HG03520 (cell line): ENCODE measurements around the gene KRT33B.

ENCODE experiments used
- ATAC-seq: cut with Tn5 transposase; IDR thresholded peaks from one replicate; pipeline ENCODE4 v1.9.1; 2021; ENCODE audit warnings: mild to moderate bottlenecking, moderate library complexity; ENCODE audit not compliant: unreplicated experiment

The KRT33B gene

DNA sequence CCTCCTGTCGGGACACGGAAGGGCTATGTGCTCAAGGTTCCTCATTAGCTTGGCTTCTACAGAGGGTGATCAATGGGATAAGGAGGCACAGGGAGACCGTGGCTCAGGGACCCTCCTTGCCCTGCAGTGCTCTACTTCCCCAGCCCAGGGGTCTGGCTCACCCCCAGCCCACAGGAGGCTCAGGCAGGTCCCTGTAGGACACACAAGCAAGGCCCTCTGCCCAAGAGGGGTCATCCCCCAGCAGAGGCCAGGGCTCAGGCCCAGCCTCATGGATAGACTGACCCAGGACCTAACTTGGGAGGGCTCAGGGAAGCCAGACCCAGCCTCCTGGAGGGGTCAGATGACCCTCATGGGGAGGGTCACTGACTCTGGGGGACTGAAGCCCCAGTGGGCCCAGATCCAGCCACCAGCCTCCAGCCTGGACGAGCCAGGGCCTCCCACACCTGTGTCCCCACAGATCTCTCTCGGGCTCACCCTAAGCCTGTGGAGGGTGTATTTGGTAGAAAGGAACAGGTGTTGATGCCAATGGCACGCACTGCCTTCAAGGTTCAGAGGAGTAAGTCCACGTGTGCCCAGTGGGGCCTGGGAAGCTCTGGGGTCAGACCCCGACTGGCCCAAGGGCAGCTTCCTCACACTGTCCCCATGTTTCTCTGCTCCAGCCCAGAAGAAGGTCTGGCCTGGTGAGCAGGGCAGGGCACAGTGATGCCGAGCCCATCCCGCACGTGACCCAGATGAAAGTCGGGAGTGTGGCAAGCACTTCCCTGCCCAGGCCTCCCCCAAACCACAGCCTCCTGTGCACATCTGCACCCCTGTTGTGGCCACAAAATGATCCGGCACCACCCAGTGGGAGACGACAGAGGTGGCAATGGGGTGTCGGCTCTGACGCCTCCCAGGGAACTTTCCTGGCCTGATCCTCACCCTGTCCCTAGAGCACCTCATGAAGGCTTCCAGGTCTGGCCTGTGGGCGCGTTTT, 43.2 kb downstream of the KRT33B start:
- ATAC-seq, result no peak

DNA sequence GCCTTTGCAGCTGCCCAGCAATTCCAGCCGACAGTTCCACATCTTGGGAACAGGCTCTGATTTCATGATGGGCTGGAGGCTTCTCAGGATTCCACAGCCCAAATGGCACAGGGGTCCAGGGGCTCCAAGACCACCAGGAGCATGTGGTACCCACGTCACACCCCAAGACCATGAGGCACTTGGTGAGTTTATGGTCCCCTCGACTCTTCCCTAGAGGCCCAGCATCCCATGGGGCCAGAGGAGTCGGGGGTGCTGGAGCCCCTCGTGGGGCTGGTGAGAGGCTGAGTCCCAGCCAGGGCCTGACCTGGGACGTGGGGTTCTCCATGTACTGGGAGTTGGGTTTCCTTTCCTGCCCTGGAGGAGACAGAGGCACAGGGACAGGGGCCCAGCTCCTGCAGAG, 44.0 kb downstream of the KRT33B start:
- no peak for ATAC-seq

- ATAC-seq, result no peak
These were observed 44.5 kb downstream of the KRT33B start for GRCh38 chr17:41325126-41325525.

DNA sequence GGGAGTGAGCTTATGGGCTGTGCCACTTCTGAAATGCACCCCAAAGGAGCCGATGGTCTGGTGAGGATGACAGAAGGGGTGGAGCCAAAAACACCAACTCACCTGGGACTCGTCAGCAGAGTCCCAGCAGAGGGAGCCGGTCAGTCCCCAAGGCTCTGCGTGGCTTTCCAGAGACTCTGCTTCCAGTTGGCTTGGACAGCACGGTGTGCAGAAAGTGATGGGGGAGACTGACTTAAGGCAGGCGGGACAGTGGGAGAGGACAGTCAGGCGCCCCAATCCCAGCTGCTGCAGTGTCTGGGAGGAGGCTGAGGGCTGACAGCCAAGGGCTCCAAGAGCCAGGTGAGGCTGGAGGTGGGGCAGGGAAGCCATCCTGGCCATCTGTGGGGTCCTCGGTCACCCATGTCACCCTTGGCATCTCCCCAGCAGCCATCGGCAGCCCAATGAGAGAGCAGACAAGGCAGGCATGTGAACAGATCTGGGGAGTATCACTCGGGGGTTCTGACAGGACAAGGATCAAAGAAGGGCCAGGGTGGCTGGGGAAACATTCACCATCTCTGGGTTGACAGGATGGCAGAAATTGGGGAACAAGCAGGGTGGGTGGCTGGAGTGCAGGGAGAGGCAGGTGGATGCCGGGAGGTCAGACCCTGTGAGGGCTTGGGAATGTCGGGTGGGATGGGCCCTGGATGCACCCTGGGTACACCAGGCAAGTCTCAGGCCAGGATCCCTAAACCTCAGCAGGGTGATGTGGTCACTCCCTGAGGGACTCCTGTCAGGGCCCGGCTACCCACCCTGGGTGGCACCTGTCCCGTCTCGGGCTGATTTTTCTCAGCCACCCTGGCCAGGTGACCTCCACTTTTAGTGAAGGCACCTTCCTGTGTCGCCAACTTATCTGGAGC, 45.2 kb downstream of the KRT33B start:
- ATAC-seq, result no peak

DNA sequence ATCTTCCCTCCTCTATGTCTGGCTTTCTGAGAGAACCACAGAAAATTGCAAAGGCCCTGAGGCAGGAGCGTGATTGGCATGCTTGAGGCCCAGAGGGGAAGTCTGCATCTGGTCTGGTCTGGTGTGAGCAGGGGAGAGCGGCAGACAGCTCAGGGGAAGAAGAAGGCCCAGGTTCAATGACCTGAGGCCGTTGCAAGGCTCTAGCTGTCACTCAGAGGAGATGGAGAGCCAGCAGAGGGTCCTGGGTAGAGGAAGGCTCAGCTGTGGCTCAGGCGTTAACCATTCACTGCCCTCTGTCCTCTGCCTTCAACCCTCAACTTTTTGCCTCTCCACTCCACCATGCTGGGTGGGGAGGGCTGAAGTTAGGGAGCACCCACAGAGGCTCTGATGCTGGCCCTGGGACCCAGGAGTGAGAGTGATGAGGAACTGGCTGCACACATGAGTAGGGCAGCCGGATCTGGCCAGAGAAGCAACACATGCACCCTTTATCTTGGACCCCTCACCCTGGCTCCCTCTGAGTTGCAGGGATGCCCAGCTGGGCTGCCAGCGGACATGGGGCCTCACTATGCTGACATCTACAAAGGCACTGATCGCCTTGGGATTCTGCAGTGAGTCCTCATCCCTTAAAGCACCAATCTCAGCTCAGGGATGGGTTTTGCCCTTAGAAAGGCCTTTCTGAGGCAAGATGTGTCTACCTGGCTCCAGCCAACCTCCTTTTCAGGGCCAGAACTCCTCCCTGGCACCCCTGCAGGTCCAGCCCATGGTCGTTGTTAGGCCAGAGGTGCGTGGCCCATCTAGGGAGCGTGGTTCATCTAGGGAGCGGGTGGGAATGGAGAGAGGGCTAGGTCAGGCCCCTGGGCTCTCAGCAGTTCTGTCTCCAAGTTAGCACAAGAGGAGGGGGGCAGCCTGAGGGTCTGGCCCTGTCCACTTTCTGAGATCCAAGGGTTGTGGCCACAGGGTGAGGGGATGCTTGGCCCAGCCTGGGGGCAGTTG, 46.4 kb downstream of the KRT33B start:
- no peak for ATAC-seq

DNA sequence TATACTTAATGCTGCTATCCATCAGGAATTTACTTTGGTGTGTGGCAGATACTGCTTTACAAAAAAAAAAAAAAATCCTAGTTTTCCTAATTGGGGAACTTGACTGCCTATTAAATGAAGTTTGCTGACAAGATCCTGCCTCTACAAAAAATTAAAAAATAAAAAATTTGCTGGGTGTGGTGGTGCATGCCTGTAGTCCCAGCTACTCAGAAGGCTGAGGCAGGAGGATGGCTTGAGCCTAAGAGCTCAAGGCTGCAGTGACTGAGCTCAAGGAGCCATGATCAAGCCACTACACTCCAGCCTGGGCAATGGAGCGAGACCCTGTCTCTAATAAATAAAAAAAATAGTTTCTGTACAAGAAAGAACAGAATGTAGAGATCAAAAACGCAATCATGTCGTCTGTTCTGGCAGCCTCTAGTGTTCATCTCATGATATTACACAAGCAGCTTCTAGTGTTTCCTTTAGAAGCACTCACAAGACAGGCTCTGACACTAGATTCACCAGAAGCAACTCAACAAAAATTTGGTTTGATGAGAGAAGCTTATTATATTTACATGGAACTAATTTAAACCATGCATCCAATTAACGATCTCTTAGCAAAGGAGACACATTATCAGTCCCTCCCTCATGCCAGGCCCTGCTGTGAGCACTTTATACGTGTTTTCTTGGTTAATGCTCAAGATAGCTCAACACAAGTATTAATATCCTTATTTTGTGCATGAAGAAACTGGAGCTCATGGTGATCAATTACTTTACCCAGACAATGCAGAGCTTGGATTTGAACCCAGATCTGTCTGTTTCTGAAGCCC, 47.3 kb downstream of the KRT33B start:
- ATAC-seq, result no peak

- no peak for ATAC-seq
These were observed 51.4 kb downstream of the KRT33B start for GRCh38 chr17:41318231-41318630.

DNA sequence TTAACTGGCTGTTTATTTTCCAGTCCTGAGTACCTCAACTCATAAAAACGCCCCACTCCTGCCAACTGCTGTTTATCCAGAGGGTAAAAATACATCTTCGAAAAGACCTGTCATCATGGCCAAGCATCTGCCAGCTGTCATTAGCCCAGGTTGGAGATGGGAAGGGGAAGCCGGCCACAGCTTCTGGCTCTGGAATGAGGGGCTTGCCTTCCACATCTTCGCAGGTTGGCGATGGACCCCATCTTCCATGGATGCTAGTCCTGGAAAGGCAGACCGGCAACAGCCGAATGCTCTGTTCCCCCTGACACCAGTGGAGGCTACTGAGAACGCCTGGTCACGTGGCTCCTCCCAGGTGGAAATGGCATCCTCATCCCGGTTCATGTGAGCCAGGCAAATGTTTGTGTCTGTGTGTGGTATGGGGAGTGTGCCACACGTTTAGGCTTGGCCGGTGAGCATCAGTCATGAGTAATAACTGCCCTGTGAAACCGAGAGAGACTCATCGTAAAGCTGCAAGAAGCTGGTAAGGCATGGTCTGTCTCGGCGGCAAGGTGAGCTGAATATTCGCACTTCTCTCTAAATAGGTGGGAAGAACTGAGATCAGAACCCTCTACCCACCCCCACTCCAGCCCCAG, 53.7 kb downstream of the KRT33B start:
- no peak for ATAC-seq

- no peak for ATAC-seq
These were observed 54.3 kb downstream of the KRT33B start, which contains the start of gene KRTAP17-1 for GRCh38 chr17:41315204-41315794. KRTAP17-1 (minus strand) TSS chr17:41315710; CDS start chr17:41315650, 60 bp downstream.
